ENCODE measurements around the gene SDK2.

The SDK2 gene

DNA sequence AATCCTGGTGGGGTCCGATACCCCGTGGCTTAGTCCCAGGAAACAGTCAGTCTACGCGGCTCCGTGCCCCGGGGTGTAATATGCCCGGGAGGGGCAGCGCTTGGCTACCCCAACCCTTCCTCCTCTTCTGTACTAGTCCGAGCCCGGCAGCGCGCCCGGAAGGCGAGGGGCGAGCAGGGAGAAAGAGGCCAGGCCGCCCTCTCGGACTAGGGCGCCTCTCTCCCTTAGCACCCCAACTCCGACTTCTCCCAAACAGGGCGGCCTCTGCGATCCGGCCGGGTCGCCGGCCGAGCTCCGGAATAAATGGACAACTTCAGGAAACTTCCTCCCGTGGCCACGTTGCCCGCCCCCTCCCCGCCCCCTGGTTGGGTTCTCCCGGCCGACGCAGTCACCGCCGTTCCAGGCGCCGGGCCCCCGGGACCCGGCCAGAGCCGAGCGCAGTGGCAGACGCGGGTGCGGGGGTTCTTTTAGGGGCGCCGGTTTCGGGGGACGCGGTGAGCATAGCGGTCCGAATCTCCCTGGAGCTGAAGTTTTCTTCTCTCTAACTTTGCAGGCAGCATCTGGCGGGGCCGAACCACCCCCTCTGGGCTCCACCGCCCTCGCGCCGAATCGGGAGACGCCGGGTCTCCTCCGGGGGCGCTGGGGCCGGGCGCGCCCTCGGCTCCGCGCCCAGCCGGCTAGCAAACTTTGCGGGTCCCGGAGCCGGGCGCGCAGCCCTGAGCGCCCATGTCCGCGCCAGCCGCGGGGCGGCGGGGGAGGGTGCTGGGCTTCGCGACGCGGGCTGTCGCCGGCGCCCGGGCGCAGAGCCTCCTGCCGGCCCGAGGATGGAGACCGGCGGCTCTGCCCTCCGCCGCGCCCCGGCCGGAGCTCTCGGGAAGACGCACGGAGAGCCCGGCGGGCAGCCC, at the start of gene SDK2:
Gene SDK2, minus strand, starts transcription at position 301 of the 905 bp plus-strand sequence. CDS start 357 bp downstream, outside the sequence.
- no peak for DNase-seq (ENCODE audit: low read depth)

DNA sequence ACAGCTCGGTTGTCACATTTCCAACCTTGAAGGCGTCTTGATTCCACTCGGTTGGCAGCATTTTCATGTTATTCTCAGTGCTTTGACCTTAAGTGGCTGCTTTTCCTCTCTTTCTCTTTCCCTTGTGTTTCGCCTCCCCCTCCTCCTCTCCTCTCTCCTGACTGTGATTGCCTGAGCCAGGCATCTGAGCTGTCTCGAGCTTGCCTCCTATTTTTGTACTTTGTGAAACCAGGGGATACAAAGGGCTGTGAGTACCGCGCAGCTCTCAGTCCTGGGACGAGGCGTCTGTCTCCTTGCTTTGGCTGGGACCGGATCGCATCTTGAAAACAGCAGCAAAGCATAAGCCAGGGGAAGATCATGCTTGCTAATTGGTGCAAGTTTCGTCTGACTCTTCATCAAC, 48.8 kb upstream of the SDK2 start:
- DNase-seq (ENCODE audit: low read depth) = no peak

DNA sequence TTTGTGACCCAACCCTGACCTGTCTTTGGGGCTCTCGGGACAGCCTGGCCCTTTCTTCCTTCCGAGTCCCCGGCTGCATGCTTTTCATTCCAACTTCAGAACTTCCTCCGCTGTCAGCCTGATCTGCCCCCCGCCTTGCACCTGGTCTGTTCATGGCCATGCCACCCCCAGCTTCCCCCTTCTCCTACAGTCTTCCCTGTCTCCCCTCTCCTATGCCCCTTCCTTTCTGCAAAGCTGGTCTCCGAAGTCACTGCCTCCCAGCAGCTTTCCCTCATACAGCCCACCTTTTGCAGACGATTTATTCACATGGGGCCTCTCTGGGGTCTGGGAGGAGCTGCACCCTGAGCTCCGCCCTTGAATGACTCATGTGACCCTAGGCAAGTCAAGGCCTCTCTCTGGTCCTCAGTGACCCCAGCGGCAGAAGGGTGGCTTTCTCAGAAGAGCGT, 47.1 kb upstream of the SDK2 start:
- no peak for DNase-seq (ENCODE audit: low read depth)

DNA sequence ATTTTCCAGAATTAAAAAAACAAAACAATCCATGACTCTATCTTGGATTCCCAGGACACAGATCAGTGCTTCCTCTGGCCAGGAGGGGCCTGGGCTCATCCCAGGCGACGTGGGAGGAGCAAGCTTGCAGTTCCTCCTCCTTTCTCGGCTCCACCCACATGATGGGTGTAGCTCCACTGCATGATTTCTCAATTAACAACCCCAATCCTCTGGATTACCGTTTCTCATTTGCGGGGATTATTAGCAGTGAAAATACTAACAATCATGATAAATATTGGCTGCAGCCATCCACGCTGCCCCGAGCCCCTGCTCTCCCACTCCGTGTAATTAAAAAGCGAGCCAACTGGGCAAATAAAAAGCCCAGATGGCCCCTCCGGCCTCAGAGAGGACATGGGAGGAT, 46.4 kb upstream of the SDK2 start:
- DNase-seq (ENCODE audit: low read depth) = no peak

DNA sequence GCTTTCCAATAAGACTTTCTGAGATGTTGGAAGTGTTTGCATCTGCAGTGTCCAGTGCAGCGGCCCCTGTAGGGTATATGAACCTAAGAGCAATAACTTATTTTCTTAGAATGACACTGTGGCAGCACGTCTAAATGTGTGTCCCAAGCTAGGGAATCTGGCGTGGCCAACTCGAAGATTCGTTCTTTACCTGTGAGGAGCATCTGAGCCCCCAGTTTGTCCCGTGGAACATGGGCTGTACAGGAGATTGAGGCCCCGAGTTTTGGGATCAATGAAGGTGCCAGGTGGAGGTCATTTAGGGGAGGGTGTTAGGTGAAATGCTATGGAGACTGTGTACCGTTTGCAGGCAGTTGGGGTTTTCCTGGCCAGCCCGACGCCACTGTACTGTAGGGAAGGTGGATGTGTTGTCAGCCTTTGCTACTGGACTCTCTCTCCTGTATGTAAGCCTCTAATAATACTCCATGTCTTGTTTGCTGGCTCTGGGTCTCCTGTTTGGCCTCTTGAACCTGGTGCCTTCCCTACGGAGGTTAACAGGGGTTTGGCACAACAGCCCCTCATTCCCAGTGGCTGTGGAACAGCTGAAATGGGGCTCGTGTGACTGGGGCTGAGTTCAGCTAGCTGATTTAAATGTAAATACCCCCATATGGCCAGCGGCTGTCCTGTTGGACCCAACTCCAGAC, 45.5 kb upstream of the SDK2 start:
- DNase-seq (ENCODE audit: low read depth) = no peak

GRCh38 chr17:73686961-73687360, 42.7 kb upstream of the SDK2 start:
- DNase-seq (ENCODE audit: low read depth) = no peak

DNA sequence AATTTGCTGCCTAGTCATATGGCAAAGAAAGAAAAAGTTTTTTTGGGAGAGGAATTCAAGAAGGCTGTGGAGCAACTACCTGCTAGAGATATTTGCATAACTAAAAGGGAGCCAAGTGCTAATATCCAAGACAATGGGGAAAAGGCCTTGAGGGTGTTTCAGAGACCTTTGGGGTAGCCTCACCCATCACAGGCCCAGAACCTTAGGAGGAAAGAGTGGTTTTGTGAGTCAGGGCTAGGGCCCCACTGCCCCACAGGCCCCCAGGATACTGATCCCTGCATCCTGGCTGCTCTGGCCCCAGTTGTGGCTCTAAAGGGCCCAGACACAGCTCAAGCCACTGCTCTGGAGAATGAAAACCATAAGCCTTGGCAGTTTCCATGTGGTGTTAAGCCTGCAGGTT, 41.9 kb upstream of the SDK2 start:
- DNase-seq (ENCODE audit: low read depth) = no peak

DNA sequence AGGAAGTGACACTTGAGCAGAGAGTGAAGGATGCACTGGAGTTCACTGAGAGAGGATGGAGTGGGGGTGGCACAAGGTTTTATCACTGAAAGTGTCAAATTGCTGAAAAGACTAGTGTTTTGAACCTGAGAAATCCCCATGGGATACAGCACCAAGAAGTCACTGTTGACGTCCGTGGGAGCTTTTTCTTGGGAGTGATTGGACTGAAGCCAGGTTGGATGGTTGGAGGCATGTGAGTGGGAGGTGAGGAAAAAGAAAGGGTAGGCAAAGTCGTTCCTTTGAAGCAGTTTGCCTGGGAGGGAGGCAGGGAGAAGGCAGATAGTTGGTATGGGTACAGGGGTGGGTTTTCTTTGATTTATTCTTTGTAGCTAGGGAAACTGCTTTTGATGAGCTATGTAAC, 39.9 kb upstream of the SDK2 start:
- DNase-seq (ENCODE audit: low read depth) = no peak

GRCh38 chr17:73683771-73684170, 39.5 kb upstream of the SDK2 start:
- no peak for DNase-seq (ENCODE audit: low read depth)

DNA sequence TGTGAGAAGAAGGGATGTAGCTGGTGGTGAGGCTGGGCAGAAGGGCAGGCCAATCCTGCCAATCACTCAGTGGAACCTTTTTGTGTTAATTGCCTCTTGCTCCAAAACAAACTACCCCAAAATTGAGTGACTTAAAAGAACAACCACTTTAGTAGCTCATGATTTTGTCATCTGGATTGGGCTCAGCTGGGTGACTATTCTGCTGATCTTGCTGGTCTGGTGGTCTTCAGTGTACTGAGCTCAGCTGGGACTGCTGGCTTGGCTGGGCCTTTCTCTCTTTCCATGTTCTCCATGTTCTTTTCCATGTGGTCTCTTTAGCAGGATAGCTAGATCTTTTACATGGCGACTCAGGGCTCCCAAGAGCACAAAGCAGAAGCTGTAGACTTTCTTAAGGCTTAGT, 37.7 kb upstream of the SDK2 start:
- no peak for DNase-seq (ENCODE audit: low read depth)

DNA sequence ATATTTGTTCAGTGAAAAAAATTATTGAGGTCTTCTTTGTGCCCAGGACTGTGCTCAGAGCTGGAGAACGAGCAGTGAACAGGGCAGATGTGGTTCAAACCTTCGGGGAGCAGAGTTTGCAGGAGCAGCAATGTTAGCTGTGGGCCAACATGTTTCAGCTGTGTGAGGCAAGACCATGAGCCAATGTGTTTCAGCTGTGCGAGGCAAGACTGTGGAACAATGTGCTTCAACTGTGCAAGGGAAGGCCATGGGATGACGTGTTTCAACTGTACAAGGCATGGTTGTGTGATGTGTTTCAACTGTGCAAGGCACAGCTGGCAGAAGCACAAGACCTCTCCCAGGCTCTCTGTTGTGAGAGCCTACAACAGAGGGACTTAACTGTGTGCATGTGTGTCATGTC, 35.2 kb upstream of the SDK2 start:
- DNase-seq (ENCODE audit: low read depth) = no peak

- DNase-seq (ENCODE audit: low read depth) = no peak
Measured at GRCh38 chr17:73678999-73679398, 34.8 kb upstream of the SDK2 start.

DNA sequence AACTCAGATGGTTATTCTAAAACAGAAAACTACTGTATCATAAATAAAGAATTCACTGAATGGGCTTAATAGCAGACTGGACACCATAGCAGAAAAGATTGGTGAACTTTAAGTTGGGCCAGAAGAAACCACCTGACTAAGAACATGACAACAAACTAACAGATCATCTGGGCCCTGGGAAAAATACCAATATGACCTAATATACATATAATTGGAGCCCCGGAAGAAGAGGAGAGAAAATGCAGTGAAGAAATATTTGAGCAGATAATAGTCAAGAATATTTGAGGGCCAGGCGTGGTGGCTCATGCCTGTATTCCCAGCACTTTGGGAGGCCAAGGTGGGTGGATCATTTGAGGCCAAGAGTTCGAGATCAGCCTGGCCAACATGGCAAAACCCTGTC, 25.5 kb upstream of the SDK2 start:
- DNase-seq (ENCODE audit: low read depth) = no peak

DNA sequence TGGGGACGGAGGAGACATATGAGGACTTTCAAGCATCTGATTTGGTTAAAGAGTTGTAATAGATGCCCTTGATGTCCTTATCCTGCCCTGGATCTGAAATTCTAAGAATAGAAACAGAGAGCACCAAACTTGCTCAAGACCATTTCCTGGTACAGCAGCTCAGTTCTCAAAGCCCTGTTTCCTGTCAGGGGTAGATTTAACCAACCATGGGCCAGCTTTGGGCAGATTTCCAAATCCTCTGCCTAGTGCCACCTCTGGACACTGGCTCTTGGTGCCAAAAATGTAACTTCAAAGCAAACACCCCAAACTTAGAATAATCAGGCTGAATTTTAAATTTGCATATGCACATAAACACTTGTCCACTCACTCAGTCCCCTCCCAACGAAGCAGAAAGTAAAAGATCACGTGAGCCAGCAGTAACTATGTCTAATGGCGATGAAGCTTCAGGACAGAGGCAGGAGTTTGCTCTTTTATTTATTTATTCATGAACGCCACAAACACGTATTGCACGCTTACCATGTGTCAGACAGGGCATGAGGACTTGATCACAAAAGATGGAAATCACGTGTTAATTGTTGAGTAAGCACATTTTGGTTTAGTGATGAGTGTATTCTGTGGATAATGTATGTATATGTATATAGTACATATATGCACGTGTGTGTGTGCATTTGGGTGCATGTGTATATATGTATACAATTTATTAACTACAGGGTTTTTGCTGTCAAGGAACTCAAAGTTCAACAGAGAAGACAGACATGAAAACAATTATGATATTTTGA, 23.1 kb upstream of the SDK2 start:
- no peak for DNase-seq (ENCODE audit: low read depth)

- DNase-seq (ENCODE audit: low read depth) = no peak
Measured at GRCh38 chr17:73663614-73664013, 19.4 kb upstream of the SDK2 start.

- no peak for DNase-seq (ENCODE audit: low read depth)
Measured at GRCh38 chr17:73660366-73660765, 16.1 kb upstream of the SDK2 start.

GRCh38 chr17:73658821-73659515, 14.7 kb upstream of the SDK2 start:
- DNase-seq (ENCODE audit: low read depth) = no peak

GRCh38 chr17:73657473-73658116, 13.3 kb upstream of the SDK2 start:
- DNase-seq (ENCODE audit: low read depth) = peak; percentile 12

- DNase-seq (ENCODE audit: low read depth) = no peak
Measured at GRCh38 chr17:73654241-73654640, 10.0 kb upstream of the SDK2 start.

DNA sequence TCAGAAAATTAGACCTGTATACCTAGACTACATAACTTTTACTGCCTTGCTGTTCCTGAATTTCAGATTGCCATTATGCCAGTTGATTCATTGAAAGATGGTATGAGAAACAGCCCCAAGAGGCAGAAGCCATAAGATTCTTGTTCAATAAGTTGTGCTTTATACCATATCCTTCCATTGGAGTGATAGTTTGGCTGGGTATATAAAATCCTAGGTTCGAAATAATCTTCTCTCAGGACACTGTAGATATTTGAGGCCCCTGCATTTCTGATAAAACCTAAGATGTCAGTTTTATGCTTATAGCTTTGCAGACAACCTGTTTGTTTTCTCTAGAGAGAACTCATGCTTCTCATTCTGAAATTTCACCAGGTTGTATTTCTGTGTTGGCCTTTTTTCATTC, 9.6 kb upstream of the SDK2 start:
- DNase-seq (ENCODE audit: low read depth) = no peak

DNA sequence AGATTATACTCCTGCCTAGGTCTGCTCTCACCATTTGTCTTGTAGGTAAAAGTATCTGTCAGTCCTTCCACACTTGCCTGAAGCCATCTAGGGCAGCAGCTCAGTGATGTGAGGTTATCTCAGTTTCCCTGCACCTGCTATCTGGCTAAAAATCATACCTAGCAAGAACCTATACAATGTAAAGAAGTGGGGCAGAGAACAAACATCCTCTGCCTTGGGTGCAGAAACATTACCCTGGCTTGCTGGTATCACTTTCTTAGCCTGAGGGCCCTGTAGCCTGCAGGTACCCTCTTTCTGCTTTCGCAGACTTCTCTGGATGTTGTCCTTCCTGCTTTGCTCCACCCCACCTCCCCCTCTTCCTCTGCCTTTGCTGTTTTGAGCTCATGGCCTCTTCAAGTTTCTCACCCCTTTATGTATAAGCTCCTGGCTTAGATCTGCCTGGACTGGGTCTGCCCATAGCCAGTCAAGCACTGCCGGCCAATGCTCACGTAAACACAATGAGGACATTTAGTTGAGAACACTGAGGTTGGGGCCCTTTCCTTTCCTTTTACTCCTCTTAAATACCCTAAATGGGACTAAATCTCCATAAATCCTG, 8.7 kb upstream of the SDK2 start:
- DNase-seq (ENCODE audit: low read depth) = no peak

All from amniotic epithelial cell (primary cell).